CD4-positive, alpha-beta T cell treated with Interferon alpha-2 for 1 hour (primary cell): Measurements from ENCODE around the gene ICAM2.

Source experiments
- DNase-seq, 2 donors: peaks; one replicate each; pipeline ENCODE4 v3.0.0-alpha.2; 2020 to 2022

The ICAM2 gene

DNA sequence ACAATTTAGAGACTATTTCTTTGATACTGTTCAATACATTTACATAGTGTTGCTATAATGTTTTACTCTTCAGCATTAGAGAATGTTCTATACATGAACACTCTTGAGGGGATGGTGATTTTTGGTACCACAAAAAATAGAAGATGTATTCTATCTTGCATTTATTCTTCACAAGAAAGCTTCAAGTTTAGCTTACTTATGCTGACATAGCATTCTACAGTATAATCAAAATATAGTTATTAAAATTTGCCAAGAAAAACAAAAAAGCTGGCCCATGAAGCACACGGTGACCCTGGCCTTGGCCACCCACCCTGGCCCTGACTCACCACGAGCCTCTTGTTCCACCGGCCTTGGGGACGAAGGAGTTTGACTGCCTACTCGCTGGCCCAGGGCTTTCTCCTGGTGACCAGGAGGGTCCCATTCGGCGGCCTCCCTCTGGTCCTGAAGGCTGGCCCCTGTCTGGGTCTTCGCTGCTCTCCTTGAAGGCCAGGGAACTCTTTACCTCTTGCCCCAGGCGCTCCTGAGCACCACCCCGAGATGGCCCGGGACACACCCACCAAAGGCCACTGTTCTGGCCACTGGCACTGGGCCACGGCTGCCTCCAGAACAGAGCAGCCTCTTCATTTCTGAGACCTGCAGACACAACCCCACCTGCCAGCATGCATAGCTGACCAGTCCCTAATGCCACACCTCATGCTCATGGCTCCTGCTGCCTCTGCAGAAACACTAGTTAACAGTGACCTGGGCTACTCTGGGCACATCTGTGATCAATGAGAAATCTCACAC, 22.5 kb upstream of the ICAM2 start:
- no peak for DNase-seq

DNA sequence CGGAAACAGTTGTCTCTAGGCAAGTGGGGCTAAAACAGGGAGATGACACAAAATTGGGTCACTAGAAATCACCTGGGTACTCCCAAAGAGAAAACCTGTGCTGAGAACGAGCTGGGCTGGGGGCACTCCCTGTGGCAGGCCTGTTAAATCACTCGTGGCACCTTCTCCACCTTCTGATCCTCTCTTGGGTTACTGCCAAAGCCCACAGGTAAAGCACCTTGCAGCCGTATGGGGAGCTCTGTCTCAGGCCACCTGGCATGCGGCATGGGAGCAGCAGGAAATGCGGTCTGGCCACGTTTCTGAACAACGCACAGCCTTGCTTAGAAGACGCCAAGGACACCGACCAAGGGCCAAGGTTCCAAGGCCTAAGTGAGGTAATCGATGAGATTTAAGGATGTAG, 21.5 kb upstream of the ICAM2 start:
- DNase-seq, result no peak

DNA sequence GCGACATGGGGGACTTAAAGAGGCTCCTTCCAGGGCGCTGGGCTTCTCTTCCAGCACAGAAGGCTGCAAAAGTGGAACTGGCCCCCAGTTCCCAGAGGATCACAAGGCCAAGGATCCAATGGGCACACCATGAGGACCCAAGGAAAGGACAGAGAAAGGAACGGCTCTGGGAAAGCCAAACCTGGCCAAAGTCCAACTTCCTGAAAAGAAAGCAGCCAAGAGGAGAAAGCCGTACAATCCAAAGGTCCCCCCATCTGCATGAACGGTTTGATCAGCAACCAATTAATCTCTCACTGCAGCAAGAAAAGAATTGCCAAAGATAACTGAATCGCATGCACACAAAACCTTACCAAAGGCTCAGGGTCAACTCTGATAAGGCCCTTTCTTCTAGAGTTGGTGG, 19.8 kb upstream of the ICAM2 start:
- no peak for DNase-seq

DNA sequence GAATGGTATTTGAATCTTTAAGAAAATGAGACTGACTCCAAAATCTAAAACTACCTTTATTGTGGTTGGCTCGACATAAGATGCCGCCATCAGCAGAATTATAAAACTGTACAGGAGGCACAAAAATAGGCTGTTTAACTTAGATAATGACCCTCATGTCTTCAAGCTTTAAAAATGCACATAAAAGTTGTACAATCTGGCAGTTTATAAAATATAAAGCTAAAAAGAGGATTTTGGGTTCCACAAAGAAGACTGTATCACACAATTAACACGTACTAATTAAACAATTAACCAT, 18.6 kb upstream of the ICAM2 start:
- no peak for DNase-seq

DNA sequence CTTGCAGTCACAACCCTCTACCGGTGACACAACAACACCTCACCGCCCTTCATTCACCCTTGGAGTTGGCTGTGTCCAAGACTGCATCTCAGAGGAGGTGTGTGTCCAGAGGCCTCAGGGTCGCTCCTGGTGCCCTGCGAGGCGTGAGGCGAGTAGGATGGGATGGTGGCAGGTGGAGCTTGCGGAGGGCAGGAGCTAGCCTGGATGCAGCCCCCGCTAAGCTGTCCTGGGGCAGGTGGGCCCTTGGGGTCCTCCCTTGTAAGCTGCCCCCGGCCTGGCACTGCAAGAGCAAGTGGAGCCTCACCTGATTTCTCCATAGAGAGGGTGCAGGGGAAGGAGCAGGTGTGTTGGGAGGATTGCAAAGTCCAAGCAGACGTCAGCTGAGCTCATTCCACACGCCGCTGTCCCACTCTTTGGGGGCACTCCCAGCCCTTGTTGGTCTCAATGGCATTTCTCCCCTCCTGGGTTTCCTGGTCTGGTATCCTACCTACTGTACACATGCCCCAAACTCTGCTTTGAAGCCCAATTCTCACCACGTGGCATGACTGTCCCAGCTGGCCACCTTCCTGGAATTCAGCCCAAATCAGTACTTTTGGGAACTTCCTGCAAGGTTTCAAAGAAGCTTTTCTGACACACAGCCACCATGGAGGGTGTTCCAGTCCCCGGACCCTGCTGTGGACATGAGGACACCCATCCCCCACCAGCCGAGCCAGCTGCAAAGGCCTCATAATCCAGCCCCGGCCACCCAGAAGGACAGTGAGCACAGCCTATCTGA, 18.1 kb upstream of the ICAM2 start:
- no peak for DNase-seq

DNA sequence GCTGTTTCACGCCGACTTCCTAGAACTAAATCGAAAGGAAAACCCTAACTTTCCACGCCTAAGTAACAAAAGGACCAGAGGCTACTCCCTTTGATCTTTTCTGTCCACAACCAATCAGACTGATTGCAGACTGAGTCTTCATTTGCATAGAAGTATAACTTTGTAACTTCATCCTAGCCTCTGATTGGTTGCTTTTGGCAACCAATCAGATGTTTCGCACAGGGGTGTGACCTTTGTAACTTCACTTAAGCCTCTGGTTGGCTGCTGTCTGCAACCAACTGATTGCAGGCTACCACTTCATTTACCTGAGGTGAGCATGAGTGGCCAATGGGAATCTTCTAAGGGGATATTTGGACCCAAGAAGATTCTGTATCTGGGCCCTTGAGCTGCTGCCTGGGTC, 17.4 kb upstream of the ICAM2 start:
- DNase-seq, result no peak

DNA sequence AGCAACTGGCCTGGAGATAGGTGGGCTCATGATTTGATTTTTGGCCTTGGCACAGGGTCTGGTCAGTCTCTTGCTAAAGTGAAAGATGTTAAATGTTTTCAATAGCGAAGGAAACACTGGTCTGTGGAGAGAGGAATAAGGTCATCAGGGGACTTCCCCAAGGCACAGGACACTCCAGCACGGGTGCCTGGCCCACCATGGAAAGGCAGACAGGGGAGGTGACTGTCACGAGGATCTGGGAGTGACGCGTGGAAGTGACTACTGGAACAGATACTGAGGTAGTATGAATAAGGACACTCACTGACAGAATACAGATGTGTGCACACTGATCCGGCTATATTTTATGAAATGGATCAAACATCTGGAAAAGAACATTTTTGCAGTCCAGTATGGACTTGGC, 16.7 kb upstream of the ICAM2 start:
- no peak for DNase-seq

DNA sequence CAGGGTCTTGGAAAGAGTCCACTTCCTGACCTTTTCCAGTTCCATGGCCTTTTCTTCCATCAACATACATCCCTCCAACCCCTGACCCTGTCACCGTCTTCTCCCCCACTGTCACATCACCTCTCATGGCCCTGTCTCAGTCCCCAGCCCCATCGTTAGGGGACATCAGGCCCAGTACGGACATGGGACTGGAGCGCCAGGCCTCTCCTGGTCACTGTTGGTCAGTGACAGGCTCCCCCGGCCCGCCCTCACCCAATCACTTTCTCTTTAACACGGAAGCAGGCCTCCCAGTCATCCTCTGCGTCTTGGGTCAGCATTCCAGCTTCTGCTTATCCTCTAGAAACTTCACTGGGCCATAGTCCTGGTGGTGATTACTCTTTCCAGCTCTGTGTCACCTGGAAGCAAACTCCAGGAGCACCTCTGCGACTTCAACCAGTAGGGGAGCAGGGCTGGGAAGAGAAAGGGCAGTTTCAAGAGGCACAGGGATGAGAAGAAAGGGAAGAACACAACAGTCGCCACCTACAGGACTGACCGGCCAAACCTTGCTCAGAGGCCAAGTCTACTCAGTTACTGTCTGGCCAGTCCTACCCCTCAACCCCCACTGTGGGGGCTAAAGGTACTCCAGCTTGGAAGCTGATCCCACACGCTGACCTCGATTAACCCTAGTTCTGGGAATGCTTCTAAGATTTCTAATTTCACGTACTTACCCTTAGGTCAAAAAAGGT, 15.9 kb upstream of the ICAM2 start:
- no peak for DNase-seq

DNA sequence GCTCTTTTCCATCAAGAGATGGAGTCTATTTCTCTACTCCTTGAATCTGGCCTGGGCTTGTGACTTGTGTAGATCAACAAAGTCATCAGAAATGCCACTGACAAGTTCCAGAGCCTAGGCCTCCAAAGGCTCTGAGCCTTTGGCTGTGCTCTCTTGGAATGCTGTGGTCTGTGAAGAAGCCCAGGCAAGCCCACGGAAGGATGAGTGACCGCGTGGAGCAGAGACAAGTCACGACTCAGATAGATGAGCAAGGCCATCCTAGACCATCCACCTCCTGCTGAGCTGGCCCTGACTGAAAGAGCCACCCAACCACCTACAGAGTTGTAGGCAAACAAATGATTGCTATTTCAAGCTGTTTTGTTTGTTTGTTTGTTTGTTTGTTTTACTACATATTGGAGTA, 11.6 kb upstream of the ICAM2 start:
- no peak for DNase-seq

DNA sequence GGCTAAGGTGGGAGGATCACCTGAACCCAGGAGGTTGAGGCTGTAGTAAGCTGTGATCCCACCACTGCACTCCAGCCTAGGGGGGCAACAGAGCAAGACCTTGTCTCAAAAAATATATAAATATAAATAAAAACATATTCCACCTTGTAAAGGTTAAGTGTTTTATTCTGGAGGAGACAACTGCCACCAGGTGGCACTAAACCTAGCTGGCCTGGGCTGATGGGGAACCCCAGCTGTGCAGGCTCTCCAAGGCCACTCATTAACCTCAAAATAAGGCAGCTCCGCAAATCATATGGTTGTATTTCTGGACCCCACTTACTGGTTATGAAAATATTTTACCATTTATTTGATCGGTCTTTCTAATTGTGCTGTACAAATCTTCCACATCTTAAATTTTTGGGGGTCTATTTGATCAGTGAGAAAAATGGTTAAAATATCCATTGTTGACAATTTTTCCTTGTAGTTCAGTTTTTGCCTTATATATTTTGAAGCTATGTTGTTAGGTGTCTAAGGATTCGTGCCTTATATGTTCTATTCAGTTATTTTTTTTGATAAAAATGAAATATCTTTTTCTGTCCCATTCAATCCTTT, 8.5 kb upstream of the ICAM2 start:
- DNase-seq, result peak; percentile 75 to 84

DNA sequence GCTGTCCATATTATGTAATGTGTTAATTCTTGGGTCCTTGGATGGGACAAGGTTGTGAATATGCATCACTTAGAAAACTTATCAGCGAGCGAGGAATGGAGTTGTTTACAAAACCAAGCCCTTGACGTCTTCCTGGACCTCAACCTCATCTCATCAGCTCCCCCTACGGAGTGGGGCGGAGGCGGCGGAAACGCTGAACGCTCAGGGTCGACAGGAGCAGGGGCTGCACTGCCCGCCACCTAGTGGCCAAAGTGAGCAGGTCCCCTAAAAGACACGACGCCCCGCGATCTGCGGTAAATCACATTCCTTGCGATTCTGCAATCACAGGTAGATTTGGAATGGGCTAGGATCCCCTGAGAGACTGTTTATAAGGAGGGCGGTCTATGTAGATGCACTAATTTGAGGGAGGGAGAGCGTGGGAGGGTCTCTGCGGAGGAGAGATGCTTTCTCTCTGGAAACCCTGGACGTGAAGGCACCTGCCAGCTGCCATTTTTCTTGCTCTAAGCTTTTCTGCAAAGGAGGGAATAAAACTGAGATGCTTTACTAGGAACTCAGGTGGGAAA, 5.4 kb upstream of the ICAM2 start:
- peak; percentile 95 to 96 for DNase-seq

DNA sequence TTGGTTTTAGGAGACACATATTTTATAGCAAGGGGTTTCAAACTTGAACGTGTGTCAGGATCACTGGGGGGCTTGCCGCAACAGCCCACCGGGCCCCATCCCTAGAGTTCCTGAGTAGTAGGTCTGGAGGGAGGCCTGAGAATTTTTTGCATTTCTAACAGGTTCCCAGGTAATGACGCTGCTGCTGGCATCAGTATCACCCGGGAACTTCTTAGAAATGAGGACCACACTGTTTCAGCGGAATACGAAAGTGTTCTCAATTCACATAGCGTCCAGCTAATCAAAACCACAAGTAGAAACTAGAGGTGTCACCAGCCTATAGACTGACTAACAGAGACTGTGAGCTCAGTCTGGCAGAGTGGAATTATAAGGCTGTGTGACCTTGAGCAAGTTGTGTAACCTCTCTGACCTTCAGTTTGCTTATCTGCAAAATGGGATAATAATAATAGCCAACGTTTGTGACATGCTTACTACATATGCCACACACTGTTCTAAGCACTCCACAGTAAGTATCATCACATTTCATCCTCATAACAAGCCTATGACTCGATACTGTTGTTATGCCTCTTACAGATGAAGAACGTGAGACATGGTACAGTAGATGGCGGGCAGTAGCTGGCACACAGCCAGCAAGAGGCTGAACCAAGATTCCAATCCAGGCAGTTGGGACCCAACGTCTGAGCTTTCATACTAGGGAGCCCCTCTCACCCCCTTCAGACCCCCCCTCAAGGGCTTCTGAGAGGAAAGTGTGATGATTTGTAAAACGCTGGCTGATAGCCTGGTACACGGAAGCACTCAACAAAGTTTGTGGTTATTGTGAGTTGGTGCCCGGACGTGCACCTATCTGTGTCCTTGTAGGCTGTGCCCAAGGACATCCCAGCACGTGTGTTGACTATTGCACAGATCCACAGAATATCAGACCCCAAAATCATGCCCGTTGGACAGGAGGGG, 4.6 kb upstream of the ICAM2 start:
- peak; percentile 75 to 91 for DNase-seq

DNA sequence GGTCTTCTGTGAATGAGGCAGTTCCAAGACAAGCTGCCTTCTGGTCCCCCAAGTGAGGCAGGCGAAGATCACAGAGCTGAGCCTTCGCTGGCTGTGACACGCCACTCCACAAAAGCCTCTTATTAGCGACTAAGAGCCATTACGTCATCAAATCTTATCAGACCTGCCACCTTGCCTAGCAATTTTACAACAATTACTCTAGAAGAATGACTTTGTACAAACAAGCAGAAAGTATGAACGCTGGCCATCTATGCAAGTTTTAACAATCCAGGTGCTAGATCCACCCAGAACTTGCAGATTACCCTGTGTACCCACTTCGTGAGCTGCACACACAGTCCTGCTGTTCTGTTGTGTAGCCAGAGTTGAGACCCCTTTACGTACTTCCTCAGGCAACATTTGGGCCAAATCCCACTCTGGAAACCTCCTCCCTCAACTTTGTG, 3.8 kb upstream of the ICAM2 start:
- DNase-seq, result no peak

DNA sequence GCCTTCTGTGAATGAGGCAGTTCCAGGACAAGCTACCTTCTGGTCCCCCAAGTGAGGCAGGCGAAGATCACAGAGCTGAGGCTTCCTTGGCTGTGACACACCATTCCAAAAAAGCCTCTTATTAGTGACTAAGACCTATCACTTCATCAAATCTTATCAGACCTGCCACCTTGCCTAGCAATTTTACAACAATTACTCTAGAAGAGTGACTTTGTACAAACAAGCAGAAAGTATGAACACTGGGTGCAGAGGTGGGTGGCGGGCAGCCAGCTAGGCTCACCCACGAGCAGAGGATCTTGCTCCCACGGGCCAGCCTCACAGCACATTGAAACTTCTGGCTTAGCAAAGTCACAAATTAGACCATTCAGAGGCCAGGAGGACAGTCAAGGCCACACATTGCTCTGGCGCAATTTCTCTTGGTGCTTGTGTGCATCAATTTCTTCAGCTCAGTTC, 2.2 kb upstream of the ICAM2 start:
- DNase-seq, result no peak

DNA sequence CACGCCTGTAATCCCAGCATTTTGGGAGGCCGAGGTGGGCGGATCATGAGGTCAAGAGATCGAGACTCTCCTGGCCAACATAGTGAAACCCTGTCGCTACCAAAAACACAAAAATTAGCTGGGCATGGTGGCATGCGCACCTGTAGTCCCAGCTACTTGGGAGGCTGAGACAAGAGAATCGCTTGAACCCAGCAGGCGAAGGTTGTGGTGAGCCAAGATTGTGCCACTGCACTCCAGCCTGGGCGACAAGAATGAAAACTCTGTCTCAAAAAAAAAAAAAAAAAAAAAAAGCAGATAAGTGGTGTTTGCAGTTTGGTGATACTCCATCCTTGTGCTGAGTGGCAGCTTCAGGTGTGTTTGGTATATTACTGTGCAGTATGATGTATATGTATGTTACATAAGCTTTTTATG, 877 bp downstream of the ICAM2 start:
- DNase-seq, result peak in 1 of 2 donors; percentile 55

DNA sequence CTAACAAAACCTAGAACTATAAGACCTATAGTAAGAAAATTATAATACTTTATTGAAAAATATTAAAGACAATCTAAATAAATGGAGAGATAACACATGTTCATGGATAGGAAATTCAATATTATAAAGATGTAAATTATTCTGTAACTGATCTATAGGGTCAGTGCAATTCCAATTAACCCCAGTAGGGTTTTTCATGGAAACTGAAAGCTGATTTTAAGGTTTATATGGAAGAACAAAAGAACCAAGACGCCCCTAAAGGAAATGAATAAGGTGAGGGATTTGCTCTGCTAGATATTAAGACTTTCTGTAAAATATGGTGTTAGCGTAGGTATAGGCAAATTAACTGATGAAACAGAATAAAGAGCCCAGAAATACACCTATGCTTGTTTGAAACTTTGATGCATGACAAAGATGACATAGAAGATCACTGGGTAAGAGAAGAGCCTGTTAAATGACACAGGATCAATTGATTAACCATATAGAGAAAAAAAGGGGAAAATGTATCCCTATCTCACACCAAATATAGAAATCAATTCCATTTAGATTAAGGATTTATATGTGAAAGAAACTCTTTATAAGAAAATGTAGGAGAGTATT, 3.0 kb downstream of the ICAM2 start:
- peak in 1 of 2 donors; percentile 60 for DNase-seq

DNA sequence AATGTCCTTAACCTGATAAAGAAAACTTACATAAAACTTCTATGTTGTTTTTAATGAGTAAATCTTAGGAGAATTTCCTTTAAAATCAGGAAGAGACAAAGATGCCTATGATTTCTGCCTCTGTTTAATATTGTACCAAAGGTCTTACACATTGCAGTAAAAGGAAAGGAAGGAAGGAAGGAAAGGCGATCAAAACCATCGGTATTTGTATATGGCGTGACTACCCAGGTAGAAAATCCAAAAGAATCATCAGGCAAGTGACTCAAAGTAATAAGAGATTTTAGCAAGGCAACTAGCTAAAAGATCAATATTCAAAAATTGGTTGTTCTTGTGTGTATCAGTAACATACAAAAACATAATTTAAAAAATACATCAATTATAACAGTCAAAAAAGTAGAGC, 3.5 kb downstream of the ICAM2 start:
- DNase-seq, result no peak

DNA sequence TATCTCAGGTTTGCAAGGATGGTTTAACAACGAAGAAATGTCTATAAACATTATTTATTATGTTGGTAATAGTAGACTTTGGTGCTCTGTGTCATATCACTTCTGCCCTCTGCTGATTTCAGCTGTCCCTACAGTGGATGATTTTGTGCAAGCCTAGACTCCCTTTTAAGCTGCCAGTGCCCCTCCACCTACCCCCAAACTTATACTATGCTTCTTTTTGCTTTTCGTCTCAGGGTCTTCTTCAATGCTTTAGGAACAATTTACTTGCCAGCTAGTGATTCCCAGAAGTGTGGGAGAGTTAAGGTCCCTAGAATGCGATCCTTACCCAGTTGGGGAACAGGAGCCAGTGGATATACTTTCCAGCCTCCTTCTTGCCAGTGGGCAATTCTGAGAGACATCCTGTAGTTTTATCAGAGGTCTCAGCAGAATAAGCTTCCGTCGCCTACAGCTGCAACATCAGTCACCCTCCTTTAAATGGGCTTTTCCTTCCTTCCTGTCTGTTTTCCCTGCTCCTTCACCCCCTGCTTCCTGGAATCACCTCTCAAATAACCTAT, 4.1 kb downstream of the ICAM2 start:
- DNase-seq, result peak in 1 of 2 donors; percentile 60

DNA sequence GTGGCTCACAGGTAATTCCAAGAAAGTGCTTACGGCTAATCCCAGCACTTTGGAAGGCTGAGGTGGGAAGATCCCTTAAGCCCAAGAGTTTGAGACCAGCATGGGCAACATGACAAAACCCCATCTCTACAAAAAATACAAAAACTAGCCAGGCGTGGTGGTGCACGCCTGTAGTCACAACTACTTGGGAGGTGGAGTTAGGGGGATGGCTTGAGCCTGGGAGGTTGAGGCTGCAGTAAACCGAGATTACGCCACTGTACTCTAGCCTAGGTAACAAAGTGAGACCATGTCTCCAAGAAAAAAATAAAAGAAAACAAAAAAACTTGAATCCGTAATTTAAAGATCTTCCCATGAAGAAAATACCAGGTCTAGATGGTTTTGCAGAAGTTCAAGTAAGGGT, 5.0 kb downstream of the ICAM2 start:
- DNase-seq, result no peak

DNA sequence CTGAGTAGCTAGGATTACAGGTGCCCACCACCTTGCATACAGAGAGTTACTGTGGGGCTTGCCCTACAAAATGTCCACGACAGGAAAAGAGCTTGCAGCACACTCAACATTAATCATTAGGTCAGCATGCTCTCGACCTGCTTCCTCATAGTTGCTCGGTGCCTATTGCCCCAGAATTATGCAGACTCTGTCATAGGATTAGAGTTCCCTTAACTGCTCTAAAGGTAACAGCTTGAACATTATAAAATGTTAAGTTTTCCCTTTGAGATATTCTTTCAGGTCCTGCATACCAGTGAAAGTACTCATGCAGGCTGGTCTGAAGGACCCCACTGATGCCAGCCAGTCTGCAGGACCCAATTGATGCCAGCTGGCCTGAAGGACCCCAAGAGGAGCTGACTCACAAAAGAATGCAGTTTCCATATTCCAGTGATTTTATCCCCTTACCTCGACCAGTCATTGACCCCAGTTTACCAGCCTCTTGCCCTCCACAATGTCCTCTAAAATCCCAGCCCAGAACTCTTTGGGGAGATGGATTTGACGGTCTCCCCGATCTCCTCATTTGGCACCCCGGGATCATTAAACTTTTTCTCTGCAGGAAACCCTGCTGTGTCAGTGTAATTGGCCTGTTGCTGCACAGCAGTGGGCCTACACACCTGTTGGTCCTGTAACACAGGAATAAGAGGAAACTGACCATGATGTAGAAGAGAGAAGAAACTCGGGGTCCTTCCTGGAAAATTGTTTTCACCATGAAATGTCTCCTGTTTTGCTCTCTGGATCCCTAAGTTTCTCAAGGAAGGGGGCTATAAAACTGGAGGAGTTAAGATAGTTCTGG, 10.6 kb downstream of the ICAM2 start:
- DNase-seq, result no peak
